GM19193 (cell line): Measurements from ENCODE around the gene KRT3.

ENCODE experiments used
- POLR2A ChIP-seq: IDR thresholded peaks from 4 replicates; pipeline ENCODE4 v1.6.1; 2011; ENCODE audit not compliant: insufficient read depth, insufficient read length; ENCODE audit errors: extremely low read depth

KRT3 gene

DNA sequence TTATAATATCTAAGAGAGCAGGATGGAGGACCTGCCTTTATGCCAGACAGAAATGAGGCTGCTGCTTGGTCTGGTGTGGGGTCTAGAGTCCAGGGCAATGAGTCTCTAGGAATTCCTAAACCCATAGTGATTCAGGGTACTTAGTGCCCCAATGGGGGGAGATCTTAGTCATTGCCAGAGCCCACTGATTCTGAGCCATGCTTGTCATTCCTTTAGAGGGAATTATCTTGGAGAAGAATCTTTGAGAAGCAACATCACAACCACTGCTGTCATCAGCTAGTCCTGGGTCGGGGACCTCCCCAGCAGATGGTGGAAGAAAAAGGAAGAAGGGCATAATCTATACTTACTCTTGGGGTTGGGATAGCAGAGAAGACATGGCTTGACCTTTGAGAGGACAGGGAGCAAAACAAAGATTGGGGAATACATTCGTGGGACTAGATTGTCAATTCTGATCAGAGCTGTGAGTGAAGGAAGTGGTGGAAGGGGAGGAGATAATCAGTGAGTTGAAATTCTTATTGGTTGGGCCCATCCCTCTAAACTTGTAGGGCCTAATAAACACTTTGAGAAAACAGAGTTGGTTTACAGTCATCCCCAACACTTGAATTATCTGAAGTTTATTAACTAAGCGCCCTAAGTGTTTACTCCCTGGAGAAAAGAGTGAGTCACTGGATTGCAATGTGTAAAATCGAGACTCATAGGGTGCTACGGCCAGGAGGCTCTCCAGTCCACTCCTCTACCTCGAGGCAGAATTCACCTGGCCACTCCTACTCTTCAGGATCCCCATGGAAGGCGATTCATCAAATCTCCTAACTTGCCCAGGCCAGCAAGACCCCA lies 3.0 kb upstream of the KRT3 start:
- TF ChIP-seq POLR2A: no peak

DNA sequence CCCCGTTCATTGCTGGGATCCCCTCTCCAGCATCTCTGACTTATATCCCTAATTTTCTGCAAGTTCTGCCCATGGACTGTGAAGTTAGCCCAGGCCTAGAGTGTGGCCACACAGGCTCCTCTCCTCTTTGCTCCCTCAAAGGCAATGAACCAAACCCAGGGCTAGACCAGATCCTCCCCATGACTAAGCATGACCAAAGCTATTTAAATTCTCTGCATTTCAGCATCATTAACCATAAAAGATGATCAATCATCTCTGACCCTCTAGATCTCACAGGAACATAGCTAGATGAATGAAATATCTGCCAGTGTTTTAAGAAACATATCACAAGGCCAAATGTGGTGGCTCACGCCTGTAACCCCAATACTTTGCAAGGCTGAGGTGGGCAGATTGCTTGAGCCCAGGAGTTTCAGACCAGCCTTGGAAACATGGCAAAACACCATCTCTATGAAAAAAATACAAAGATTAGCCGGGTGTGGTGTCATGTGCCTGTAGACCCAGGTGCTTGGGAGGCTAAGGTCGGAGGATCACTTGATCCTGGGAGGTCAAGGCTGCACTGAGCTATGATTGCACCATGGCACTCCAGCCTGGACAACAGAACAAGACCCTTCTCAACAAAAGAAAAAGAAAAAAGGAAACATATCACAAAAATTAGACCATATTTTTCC lies 2.2 kb upstream of the KRT3 start:
- TF ChIP-seq POLR2A: no peak

DNA sequence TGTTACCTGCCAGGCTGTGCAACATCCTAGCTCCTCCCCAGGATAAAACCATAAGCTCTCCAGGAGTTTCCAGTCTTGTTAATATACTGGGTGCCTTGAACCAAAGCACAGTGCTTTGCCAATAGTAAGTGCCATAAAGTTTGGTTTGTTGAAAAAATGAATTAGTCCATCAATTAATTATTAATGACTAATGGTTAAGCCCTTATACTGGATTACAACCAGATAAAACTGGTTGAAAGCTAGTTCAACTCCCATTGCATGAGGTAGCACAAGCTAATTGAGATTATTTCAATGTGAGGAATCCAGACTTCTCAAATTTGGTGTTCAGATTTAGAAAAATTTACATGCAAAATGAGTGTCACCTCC lies 1.6 kb upstream of the KRT3 start:
- no peak for TF ChIP-seq POLR2A

DNA sequence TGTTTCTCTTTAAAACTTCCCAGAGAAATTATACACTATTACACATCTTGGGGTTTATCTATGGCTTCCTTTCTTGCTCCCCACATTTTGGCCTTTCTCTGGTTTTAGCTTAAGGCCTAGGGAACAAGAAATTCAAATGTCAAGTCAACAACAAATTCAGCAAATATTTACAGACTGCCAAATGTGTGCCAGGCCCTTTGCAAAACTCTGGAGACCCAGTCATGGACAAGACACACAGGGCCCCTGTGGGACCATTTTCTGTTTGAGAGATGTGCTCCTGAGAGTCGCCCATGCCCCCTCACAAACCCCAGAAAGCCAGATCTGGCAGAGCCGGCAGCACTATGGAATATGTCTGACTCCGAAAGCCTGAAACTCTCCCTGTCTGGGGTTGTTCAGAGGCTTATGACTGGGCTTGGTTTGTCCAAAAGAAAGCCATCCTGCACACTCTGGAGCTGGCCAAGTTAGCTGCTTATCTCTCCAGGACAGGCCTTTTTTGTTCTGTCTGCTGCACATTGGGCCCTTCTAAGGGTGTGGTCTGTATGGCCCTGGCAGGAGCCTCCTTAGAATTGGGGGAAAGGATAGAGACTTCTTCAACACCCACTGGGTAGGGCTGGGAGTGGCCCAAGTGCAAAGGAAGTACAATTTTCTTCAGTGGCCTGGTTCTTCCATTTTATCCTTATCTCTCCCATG lies 1.1 kb upstream of the KRT3 start:
- no peak for TF ChIP-seq POLR2A

DNA sequence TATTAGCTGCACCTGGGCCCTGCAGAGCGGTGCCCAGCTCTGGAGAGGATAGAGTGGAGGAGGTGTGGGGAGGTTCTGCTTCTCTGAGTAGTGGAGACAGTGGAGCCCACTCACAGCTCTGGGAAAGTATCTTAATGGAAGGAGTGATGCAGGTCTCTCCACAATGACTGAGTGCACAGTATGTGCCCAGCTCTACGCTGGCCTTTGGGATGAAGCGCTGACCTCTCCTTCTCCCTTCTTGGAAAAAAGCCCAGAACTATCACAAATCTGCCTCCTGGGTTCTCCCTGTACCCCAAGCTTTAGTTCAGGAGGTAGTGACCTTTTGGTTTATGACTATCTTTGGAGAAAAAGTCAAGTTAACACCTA lies 495 bp upstream of the KRT3 start:
- no peak for TF ChIP-seq POLR2A

DNA sequence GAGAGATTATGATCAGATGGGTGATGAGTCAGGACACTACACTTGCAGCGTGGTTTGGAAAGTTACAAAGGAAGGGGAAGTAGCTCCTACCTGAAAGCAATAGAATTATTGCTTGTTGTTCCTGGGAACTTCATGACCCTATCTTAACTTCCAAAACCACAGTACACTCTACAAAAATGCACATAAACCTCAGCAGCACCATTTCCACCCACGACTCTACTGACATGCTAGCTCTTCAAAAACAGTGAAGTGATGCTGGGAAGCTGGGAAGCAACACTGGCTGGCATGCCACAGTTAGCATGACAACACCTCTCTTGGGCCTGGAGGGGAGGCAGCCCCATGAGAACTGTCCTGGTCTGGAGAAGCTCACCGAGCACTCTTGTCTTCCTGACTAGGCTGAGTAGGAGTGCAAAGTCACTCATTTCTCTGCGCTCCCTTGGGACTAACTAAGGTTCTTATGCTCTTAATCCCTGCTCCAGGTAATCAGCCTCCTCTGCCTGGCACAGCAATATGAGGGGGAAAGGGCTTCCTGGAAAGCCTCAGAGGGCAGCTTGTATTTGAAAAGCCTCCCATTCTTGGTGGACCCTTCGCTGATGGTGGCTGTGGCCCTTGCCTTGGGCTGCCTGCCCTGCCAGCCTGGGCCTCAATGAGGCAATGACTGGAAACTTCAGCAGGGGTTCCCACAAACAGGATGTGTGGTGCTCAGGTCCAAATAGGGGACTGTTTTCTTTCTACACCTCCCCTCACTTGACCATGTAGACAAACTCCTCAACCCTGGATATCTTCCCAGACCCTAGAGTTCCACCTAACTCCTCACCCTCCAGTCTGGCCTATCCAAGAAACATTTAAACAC lies 1.2 kb downstream of the KRT3 start:
- TF ChIP-seq POLR2A: no peak

DNA sequence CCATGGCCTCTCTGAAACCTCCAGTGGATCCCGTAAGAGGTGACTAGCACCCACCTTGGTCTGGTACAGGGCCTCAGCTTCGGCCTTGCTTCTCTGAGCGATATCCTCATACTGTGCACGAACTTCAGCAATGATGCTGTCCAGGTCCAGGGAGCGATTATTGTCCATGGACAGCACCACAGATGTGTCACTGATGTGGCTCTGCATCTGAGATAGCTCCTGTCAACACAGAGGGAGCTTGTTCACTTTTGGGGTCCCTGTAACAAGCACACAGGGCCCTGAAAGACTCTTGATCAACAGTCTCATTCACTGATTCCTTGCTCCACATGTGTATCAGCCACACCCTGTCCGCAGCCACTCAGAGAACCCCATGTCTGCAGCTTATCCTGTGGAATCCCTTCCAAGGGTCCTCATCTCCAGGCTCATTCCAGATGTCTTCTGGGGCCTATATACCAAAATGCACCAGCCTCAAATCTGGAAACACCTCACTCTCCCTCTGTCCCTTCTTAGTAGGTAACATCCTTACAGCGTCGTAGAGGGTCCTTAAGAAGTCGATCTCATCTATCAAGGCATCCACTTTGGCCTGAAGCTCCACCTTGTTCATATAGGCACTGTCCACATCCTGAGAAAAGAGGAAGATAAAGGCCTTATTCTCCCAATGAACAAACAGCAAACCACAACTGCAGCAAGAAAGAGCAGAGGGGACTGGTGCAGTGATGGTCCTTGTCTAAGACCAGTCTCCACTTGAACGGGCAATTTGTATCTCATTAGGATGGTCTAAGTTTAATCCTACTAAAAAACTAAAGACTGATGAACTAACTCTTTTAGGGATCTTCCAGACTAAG lies 3.5 kb downstream of the KRT3 start:
- TF ChIP-seq POLR2A: no peak

DNA sequence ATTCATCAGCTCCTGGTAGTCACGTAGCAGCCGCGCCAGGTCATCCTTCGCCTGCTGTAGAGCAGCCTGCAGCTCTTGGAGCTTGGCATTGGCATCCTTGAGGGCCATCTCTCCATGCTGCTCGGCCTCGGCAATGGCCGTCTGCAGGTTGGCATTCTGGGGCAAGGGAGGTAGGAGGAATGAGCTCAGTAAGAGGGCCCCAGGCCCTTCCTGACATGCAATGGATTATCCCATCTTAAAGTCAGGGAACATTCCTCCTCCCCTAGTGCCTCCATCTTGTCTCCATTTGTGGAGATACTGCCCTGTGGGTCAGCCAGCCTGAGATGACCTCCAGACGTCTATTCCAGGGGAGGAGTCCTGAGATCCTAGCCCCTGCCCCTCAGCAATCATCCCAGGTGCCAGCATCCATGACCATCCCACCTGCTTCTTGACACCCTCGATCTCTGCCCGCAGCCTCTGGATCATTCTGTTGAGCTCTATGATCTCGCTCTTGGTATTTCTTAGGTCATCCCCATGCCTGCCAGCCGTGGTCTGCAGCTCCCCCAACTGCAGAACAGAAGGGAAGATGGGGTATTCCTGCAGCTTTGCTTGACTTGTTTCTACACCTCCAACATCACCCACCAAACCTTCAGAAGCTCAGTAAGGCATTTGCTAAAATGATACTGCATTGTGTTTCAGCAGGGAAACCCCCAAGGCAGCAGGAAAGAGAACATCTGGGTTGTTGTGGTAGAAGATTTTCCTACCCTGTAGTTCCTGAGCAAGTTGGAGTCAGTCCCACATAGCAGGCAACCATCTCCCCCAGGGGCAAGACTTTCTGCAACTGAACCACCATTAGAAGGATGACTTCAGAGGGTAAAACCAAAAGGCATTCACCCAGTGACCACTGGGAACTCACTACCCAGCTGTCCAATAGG lies 4.4 kb downstream of the KRT3 start:
- TF ChIP-seq POLR2A: no peak

DNA sequence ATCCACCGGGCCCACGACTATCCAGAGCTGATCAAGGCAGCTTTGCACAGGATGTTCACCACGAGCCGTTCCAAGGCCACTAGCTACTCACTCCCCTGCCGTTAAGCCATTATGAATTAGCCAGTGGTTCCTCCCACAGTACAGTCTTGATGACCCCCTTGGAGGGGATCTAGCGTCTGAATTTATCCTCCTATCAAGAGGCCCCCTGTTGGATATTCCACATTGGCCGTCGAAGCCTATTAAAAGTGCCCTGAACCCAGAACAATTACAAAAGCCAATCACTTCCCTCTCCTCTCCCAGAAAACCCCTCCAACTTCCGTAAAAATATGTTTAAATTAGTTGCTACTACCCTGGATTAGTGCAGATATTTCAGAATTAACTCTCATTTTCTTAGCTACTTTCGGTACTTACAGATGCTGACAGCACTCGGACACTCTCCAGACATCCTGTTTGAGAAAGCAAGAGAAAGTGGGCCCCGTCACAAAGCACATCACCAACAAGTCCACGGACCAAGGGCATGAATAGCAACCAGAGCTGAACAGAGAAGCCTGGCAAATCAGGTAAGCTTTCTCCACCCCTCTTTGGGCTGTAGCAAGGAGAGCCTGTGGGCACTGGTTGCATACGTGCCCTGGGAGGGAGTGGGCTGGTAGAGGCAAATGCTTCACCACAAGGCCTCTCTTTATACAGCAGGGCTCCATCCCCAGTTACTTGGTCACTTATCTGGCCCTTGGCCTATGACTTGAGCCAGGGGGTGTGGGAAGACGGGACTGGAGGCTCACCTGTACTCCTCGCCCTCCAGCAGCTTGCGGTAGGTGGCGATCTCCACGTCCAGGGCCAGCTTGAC lies 5.3 kb downstream of the KRT3 start:
- TF ChIP-seq POLR2A: no peak

DNA sequence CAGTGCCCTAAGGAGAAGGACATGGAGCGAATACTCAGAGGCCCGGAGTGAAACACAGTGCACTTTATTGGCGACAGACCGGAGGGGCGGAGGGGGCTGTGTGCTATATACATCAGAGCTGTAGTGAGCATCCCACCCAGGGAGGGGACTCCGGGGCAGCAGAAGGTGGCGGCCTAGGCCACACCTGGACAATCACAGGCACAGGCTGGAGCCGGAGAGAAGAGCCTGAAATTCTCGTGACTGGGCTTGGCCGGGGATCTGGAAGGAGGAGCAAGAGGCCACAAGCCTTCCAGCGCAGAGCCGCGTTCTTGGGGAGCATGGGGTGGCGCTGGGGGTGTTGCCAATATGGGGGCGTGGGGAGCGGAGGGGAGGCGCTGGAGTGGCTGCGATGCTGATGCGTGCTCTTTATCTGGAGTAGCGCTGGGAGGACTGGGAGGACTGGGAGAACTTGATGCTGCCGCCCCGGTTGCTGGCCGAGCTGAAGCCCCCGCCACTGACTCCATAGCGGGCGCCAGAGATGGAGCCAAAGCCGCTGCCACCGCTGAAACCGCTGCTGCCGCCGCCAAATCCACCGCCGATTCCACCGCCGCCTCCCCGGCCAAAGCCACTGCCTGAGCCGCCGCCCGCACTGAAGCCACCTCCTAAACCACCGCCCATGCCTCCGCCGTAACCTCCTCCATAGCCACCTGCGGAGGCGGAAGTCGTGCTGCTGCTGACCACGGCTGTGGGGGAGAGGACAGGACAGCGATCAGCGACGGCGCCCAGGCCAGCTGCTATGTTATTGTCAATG lies 6.1 kb downstream of the KRT3 start:
- no peak for TF ChIP-seq POLR2A

DNA sequence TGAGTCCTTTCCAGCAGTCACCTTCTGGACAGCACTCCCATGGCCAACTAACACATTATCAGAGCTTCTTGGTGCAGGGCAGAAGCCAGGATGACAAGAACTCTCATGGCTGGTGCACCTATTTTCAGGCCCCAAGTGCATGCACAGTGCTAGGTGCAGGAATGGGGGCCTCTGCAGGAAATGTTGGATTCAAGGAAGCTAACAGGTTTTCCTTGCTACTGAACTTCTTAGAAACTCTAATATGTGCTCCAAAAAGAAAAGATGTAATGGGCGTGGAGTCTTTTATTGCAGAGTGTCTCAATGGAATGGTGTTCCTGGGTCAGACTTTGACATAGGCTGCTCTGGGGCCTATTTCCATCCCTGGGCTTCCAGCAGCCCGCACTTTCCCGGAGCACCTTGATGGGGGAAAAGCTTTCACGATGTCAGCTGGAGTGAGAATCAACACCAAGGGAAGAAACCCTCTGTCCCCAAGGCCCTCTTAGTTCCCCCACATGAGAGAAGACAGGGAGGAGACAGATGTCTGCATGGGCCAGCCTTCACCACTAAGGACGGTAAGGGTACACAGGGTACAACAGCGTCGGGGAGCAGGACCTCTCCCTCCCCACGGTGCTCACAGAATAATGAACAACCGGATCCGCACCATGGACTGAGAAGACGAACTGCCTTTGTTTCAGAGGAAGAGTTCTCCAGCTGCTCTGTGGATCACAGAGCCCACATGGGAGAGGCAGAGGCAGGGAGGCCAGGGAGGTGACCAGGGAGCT lies 6.9 kb downstream of the KRT3 start:
- no peak for TF ChIP-seq POLR2A
